ENCODE measurements around the gene KLHL7.

DNA sequence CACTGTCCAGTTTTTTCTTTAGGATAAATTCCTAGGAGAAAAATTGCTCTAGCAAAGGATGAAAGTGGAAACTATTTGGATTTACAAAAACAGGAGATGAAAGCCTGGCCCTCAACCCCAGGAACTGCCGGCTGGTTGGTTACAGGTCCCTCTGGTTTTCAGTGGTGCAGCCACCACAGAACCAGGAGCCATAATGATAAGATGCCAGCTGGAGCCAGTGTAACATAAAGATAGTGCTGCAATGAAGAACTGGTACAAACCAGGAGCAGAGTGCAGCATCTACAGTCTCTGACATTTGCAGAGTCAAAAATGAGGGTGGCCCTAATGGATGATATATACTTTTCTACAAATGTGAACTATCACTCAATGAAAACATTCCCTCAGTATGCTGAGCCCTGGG is 55.9 kb downstream of the KLHL7 start:
- TF ChIP-seq, protein P1, sequence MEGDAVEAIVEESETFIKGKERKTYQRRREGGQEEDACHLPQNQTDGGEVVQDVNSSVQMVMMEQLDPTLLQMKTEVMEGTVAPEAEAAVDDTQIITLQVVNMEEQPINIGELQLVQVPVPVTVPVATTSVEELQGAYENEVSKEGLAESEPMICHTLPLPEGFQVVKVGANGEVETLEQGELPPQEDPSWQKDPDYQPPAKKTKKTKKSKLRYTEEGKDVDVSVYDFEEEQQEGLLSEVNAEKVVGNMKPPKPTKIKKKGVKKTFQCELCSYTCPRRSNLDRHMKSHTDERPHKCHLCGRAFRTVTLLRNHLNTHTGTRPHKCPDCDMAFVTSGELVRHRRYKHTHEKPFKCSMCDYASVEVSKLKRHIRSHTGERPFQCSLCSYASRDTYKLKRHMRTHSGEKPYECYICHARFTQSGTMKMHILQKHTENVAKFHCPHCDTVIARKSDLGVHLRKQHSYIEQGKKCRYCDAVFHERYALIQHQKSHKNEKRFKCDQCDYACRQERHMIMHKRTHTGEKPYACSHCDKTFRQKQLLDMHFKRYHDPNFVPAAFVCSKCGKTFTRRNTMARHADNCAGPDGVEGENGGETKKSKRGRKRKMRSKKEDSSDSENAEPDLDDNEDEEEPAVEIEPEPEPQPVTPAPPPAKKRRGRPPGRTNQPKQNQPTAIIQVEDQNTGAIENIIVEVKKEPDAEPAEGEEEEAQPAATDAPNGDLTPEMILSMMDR (IDR thresholded peaks at IDR 0.05): no peak
- TF ChIP-seq POLR2A (IDR thresholded peaks at IDR 0.05; ENCODE audit: low read length) (no peak), RFX5 (IDR thresholded peaks at IDR 0.05) (no peak), KDM1A (IDR thresholded peaks at IDR 0.05; ENCODE audit: low read depth) (no peak), JUN (IDR thresholded peaks at IDR 0.05) (no peak), ZSCAN20 (CRISPR knock-in tag; IDR thresholded peaks at IDR 0.05) (no peak), ZC3H11A (IDR thresholded peaks at IDR 0.05) (no peak), HDAC2 (IDR thresholded peaks at IDR 0.05) (no peak), HOXA7 (CRISPR knock-in tag; IDR thresholded peaks at IDR 0.05) (no peak), BHLHE40 (IDR thresholded peaks at IDR 0.05; ENCODE audit: low read depth, low read length) (no peak)
- TF ChIP-seq, protein P2, sequence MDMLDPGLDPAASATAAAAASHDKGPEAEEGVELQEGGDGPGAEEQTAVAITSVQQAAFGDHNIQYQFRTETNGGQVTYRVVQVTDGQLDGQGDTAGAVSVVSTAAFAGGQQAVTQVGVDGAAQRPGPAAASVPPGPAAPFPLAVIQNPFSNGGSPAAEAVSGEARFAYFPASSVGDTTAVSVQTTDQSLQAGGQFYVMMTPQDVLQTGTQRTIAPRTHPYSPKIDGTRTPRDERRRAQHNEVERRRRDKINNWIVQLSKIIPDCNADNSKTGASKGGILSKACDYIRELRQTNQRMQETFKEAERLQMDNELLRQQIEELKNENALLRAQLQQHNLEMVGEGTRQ (IDR thresholded peaks at IDR 0.05): no peak
- TF ChIP-seq, protein P3, sequence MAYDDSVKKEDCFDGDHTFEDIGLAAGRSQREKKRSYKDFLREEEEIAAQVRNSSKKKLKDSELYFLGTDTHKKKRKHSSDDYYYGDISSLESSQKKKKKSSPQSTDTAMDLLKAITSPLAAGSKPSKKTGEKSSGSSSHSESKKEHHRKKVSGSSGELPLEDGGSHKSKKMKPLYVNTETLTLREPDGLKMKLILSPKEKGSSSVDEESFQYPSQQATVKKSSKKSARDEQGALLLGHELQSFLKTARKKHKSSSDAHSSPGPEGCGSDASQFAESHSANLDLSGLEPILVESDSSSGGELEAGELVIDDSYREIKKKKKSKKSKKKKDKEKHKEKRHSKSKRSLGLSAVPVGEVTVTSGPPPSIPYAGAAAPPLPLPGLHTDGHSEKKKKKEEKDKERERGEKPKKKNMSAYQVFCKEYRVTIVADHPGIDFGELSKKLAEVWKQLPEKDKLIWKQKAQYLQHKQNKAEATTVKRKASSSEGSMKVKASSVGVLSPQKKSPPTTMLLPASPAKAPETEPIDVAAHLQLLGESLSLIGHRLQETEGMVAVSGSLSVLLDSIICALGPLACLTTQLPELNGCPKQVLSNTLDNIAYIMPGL (CRISPR knock-in tag; IDR thresholded peaks at IDR 0.05; ENCODE audit: borderline replicate concordance): no peak
